GM18498 (cell line): Measurements from ENCODE around the gene TAGLN2.
A peak's percentile ranks its signal among the peaks of the same experiment; 100 is the strongest.

Experiments
- ATAC-seq: cut with Tn5 transposase; IDR thresholded peaks from one replicate; pipeline ENCODE4 v1.9.1; 2021; ENCODE audit warnings: mild to moderate bottlenecking, moderate library complexity; ENCODE audit not compliant: unreplicated experiment

Gene TAGLN2

DNA sequence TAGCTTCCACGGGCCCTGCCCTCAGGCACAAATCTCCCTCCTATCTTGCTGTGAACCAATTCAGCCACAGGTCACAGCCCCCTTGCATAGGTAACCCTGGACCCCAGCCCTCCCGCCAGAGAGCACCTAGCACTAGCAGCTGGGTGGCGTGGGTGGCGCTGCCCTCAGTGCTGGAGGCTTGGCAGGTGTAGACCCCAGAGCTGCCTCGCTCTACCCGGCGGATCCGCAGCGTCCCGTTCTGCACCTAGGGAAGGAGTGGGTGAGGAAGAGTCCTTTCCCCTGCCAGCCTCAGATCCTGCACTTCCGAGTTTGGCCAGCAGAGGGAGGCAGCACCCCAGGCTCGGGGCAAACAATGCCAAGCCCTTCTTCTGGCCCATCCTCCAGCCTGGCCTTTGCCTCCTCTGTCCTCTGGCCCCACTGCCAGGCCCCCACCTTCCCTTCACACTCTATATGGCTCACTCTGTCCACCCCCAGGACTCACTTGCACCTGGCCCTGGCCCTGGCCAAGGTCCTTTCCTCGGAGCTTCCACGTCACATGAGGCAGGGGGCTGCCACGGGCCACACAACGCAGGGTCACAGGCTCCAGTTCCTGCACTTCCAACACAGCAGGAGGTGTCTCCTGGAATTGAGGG, 11.1 kb upstream of the TAGLN2 start:
- no peak for ATAC-seq

GRCh38 chr1:159935719-159936272, 10.5 kb upstream of the TAGLN2 start:
- ATAC-seq = no peak

DNA sequence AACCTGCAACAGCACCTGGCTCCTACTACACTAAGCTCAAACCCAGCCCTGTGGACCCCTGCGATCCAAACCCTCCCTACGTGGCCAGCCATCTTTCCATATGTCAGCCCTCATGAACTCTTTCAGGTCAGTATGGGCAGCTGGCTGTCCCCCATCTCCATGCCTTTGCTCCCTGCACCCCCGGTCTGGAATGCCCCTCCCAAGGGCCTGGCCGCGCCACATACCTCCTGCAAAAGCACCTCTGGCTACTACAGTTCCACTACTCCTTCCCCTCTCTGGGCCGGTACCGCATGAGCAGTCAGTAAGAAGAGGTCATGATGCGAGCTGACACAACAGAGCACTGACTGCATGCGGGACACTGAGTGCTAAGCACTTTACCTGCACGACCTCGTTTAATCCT, 10.0 kb upstream of the TAGLN2 start:
- no peak for ATAC-seq

DNA sequence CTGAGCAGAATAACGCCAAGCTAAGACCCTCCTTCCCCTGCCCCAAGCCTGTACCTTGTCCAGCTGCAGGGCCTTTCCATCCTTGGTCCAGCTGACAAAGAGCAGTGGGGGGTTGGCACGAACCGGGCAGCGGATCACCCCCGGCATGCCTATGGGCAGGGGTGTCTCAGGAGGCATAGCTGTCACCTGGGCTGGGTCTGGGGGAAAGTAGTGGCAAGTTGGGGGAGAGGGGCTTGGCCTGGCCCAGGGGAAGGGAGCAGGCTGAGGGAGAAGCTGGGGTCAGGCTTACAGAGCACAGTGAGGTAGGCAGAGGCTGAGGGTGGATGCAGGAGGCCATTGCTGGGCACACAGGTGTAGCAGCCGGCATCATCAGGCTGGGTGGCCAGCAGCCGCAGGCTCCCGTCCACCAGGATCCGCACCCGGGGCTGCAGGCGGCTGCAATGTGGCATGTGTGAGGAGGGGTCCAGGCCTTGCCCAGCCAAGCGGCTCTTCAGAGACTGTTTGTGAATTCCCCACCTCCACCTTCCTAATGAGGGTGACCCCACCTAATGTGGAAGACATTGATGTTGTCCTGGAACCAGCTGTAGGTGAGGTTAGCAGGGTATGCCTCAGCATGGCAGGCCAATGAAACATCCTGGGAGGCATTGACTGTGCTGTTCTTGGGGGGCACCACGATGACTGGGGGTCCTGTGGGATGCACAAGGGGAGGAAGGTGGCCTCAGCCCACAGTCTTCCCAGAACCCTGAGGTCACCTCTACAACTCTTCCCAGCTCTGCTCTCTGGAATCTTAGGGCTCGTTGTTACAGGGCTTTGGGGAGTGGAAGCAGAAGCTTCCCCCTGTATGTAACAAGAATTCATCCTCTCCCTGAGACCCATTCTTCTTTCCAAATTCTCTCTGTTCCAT, 9.1 kb upstream of the TAGLN2 start:
- ATAC-seq = no peak

DNA sequence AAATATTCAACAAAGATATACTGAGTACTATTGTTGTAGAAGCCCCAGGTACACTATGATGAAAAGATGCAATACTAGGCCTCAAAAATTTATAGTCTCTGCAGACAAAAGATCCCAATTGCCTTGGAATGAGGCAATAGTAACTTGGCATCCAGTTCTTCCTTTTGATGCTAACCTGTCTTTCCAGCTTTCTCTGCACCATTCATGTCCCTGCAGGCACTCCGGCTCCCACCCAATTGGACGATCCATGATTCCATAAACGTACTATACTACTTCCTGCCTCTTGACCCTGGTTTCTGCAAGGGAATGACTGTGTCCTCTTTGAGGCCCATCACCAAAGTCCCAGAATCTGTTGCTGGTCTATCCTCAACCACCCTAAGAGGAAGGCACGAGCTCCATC, 8.0 kb upstream of the TAGLN2 start:
- ATAC-seq = no peak

- no peak for ATAC-seq
Observed at GRCh38 chr1:159932296-159933285, 7.3 kb upstream of the TAGLN2 start.

DNA sequence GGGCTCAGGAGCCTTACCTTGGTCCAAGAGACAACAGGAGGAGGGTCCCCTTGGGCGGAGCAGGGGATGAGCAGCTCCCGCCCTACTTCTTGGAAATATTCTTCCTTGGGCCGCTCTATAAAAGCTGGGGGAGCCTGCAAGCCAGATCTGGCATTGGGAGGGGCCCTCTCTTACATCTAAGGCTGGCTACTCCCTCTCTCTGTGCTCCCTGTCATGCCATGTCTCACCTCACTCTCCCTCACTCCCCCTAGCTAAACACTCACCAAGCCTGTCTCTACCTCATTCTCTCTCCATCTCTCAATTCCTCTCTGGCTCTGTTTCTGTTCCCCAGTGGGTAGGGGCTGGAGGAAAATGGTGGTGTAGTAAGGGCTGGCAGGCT, 6.5 kb upstream of the TAGLN2 start:
- no peak for ATAC-seq

GRCh38 chr1:159931101-159931794, 5.9 kb upstream of the TAGLN2 start:
- no peak for ATAC-seq

GRCh38 chr1:159930634-159931033, 5.3 kb upstream of the TAGLN2 start:
- ATAC-seq = no peak

- ATAC-seq = no peak
Observed at GRCh38 chr1:159930216-159930615, 4.9 kb upstream of the TAGLN2 start.

GRCh38 chr1:159929155-159930051, 4.1 kb upstream of the TAGLN2 start:
- ATAC-seq = no peak

DNA sequence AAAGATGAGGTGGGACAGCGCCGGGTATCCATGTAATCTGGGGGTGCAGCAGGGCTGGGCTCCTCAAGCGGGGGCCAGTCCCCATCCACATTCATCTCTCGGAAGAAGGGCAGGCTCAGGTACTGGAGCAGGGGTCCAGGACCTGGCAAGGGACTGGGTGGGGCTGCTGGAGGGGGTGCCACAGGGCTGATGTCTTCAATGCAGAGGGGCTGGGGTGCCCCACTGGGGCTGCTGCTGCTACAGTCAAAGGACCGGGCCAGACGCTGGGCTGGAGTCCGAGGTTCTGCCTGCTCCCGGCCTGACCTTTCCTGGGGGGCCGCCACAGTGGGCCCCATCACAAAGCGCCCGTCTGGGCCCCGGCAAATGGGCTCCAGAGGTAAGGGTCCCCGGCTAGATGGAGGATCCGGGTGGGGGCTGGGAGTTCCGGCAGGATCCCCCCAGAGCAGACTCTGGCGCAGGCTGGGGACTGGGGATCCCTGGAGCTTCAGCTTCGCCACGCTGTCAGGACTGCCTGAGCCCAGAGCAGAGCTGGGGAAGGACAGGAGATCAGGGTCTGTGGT, 3.3 kb upstream of the TAGLN2 start:
- no peak for ATAC-seq

GRCh38 chr1:159927849-159928431, 2.6 kb upstream of the TAGLN2 start:
- no peak for ATAC-seq

DNA sequence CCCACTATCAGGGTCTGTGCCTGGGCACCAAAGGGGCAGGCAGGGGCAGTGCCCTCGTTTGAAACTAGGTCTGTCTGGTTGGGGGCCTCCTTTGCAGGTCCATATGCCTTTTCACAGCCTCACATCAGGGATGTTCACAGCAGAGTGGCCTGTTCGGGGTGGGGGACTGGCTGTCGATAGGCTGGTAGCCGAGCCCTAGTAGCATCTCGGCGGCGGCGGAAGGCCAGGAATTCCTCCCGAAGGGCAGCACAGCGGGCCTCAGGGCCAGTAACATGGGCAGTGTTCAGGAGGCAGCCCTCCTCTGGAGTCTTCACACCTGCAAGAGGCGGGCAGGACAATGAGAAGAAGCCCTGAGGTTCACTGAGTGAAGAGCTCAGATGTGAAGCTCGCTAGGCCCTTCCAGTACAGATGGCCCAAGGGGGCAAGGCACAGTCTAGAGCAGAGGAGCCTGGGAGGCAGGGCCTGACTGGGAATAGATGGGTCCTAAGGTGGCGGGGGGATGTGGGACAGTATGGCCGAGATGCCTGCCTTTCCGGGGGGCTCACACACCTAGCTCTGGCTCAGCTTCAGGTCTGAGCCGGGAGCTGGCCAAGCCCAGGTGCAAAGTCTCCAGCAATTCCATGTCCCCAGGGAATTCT, 2.0 kb upstream of the TAGLN2 start:
- ATAC-seq = no peak

DNA sequence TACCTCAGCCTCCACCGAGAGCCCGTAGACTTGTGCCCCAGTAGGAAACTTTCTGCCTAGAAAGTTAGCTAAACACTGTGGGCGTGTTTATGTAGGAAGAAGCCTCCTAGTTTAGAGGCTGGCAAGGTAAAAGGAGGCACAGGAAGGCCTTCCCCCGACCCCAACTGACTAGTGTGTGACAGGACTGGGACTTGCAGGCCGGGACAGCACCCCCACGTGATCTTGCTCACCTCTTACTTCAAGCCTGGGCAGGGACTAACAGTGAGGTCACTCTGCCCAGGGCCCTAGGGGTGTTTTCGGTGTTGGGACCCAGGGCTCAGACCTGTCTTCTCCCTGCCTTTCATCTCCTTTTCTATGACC, 392 bp upstream of the TAGLN2 start:
- ATAC-seq = no peak

DNA sequence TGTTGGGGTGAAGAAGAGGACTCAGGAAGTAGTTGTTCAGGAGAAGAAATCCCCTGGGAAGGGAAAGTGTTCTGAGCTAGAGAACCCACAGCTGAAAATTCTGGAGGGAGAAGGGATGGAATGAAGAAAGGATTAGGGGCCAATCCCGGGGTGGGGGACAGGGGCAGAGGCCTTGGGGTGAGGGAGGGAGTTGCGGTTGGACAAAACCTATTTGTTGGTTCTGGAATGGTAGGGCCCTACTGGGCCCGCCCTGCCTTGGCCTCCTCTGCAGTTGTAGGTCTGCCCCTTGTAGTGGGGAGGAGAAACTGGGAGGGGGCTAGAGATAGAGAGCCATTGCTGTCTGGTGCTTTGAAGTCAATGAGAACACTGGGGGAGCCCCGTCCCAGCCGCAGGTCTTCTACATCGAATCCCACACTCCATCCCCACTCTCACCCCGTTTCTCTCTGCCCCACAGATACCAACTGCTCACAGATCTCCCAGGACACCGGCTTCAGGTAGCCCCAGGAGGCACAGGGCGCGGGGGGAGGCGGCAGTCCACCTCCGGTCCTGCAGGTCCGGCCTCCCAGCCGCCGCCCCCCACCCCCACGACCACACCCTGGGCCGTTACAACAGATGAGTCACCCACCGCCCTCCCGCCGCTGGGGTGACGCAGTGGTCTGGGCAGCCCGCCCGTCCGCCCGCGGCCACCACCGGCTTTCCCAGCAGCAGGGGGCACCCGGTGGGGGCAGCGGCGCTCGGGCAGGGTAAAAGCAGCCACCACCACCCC, 1.1 kb downstream of the TAGLN2 start:
- peak; percentile 11 for ATAC-seq

GRCh38 chr1:159923203-159924024, 1.9 kb downstream of the TAGLN2 start:
- ATAC-seq = peak; percentile 32
